ENCODE data around the gene HSD17B8.

- TF ChIP-seq CTCF (conservative IDR thresholded peaks at IDR 0.05; ENCODE audit: low read depth in 2 of 2) (no peak), EZH2 (IDR thresholded peaks at IDR 0.05; ENCODE audit: low read depth, unreplicated experiment) (no peak), POLR2AphosphoS5 (IDR thresholded peaks at IDR 0.05; ENCODE audit: low read depth) (no peak), REST (IDR thresholded peaks at IDR 0.05; ENCODE audit: unreplicated experiment) (no peak), JUNB (IDR thresholded peaks at IDR 0.05; ENCODE audit: unreplicated experiment) (no peak), EZH2phosphoT487 (IDR thresholded peaks at IDR 0.05; ENCODE audit: unreplicated experiment) (no peak), CREB1 (CRISPR knock-in tag; IDR thresholded peaks at IDR 0.05; ENCODE audit: low read depth) (no peak), ZNF331 (CRISPR knock-in tag; IDR thresholded peaks at IDR 0.05; ENCODE audit: low read depth) (no peak), STAT1 (IDR thresholded peaks at IDR 0.05; ENCODE audit: unreplicated experiment) (no peak), ETS1 (IDR thresholded peaks at IDR 0.05) (no peak), NANOG (IDR thresholded peaks at IDR 0.05; ENCODE audit: borderline replicate concordance) (no peak)
Measured at GRCh38 chr6:33236852-33237251, 32.4 kb downstream of the HSD17B8 start.

Data from GM23338 (cell line).